8988T (cell line): ENCODE measurements around the gene DCLRE1B.
"Not testable (repeated sequence)": the region's sequence is repeated elsewhere in the genome, so short reads cannot be mapped to it uniquely, and the experiment has no call there.

Source experiments
- DNase-seq: peaks from one replicate; pipeline ENCODE4 v3.0.0; 2011

Gene DCLRE1B

GRCh38 chr1:113948151-113948550, 43.0 kb downstream of the DCLRE1B start:
- not testable (repeated sequence) for DNase-seq

DNA sequence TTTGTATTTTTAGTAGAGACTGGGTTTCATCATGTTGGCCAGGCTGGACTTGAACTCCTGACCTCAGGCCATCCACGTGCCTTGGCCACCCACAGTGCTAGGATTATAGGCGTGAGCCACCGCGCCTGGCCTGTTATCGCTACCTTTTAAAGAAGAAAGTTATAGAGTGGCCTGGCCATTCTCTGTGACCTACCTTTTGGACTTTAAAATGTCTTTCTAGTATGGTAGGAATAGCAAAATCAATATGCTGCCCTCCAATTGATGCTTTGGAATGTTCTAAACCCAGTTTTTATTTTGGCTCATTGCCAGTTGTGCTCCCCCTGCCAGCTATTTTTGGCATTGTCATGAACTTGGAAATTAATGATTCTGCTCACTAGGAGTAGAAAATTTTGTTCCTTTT, 43.9 kb downstream of the DCLRE1B start:
- no peak for DNase-seq

DNA sequence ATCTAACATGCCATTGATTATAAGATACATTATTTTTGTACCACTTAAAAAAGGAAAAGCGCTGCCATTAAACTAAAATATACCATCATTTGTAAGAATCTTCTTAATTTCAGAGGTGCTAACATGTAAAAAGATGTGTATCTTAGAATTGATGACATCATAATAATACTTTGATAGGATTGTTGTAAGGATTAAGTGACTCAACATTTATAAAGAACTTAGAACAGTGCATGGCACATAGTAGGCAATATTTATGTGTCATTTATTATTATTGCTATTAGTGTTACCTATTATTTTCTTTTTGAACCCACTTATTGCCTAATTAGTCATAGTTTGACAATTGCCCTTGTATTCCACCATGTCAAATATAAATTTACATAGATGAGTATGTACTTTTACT, 45.8 kb downstream of the DCLRE1B start:
- no peak for DNase-seq

GRCh38 chr1:113951719-113952118, 46.6 kb downstream of the DCLRE1B start:
- DNase-seq = no peak

DNA sequence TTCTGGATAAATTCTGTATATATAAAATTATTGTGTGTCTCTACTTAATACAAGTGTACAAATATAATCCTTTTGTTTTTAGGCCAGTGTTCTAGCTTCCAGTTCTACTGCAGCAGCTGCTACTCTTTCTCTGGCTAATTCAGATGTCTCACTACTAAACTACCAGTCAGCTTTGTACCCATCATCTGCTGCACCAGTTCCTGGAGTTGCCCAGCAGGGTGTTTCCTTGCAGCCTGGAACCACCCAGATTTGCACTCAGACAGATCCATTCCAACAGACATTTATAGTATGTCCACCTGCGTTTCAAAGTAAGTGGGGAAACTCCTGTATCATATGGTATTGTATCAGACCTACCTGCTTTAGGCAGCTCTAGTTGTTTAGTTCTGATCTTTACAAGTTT, 52.9 kb downstream of the DCLRE1B start:
- no peak for DNase-seq

DNA sequence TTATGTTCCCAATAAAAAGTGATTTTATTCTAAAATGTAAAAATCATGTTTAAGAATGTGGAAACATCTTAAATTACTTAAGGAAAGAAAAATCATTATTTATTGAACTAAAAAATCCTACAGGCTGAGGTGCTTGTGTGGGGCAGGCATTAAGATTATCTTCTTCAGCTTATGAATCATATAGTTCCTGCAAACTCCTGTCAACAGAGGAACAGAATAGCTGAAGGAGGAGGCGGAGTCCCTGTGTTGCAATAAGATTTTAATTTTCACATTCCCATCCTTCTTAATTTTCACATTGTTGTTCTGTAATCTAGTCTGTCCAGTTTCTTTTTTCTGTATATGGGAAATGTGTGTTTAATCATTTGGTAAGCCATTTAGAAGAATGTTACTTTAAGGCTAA, 53.6 kb downstream of the DCLRE1B start:
- no peak for DNase-seq

GRCh38 chr1:113963281-113963906, 58.3 kb downstream of the DCLRE1B start:
- DNase-seq = no peak
